ENCODE results near the gene DCHS1.

The DCHS1 gene

DNA sequence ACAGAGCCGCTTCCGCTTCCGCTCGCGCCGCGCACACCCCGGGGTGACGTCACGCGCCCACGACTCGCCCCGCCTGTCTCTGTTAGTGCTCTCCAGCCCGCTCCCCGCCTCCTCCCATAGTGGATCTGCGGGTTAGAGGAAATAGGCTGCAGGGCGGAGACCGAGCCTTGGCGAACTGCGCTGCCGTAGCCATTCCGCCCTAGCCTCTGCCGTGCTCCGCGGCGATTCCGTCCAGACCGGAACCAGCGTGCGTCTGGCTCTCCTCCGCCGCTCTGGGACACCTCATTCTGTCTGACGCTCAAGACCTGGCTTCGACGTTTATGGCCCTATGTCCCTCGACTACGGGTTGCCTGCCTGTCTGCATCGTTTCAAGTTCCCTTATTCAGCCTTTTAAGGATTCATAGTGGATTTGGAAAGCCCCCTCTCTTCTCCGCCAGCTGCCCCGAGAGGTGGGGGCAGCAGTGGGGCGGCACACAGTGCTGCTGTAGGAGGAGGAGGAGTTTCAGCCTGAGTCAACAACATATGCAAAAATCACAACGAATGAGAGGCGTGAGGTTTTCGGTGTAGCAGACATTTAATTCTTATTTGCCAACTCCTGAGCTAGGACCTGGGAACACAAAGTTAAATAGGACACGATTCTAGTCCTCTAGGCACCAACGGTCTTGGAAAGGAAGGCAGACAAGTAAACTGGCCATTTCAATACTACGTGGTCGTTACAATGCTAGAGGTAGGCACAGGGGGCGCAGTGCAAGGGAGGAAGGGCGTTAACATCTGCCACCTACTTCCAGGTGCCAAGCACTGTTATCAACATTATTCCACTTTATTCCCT is 43.2 kb downstream of the DCHS1 start, which contains the start of gene TAF10:
Gene TAF10, minus strand, starts transcription at position 4 of the 829 bp plus-strand sequence. CDS start 27 bp downstream, outside the sequence.
- peak; percentile 98 for DNase-seq (ENCODE audit: low read depth)

DNA sequence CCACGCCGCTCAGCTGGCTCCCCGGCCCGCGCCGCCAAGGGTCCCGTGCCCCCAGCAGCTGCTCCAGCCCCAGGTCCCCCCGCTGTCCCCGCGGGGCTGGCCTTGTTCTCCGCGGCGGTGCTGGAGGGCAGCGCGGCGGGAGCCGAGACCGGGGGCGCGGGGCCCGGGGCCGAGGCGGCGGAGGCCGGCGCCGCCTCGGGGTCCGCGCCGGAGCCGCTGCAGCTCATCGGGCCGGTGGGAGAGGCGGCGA is 43.7 kb downstream of the DCHS1 start:
- no peak for DNase-seq (ENCODE audit: low read depth)

DNA sequence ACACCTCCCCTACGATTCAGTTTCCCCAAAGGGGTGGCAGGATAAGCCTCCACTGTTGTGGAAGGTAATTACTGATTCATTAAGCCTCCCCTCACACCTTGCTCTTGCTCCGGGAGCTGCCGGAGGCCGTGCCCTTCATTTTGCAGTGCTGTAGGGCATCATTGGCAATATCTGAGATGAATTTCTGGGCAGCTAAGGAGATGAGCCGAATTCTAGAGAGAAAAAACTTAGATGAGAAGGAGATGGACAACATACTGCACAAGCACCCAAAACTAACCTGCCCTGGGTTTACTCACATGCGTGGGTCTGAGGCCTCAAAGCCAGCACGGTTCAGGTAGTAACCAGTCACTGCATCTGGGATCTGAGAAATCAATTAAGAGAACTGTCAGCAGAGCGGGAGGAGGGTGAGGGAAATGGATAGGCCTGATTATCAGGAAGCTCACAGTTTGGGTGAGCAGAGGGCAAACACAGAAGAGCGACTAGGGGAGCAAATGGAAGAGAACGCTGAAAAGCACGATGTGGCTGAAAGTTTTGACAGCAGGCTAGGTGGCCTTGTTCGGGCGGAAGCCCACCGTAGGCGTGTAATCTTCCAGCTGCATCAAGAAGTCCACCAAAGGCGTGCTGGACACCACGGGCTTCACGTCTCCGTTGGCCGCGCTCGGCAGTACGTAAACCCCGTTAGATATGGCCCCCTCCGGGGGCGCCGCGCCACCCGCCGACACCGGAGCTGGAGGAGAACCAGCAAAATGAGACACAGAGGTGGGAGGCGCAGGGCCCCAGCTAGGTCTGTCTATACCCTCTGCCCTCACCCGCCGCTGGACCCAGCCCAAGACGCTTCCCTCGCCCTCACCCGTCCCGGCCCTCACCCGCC is 44.3 kb downstream of the DCHS1 start:
- DNase-seq (ENCODE audit: low read depth): peak; percentile 36

DNA sequence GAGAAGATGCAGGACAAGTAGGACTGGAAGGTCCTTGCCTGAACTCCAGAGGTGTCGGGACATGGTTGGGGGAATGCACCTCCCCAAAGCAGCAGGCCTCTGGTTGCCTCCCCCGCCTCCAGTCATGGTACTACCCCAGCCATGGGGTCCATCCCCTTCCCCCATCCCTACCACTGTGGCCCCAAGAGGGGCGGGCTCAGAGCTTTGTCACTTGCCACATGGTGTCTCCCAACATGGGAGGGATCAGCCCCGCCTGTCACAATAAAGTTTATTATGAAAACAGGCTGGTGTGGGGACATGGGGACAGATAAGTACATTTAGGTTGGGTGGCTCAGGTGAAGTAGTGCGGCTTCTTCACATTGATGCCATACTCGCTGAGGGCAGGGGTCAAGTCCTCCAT is 45.0 kb downstream of the DCHS1 start:
- DNase-seq (ENCODE audit: low read depth): no peak

DNA sequence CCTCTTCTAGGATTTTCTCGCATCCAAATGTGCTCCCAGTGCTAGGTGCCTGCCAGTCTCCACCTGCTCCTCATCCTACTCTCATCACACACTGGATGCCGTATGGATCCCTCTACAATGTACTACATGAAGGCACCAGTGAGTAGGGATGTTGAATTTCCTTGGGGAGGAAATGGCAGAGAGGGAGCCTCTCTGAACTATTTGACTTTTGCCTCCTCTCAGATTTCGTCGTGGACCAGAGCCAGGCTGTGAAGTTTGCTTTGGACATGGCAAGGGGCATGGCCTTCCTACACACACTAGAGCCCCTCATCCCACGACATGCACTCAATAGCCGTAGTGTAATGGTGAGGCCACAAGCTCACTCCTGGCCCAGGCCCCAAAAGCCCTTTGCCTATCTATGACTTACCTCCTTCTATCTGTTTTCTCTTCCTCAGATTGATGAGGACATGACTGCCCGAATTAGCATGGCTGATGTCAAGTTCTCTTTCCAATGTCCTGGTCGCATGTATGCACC is 46.0 kb downstream of the DCHS1 start:
- no peak for DNase-seq (ENCODE audit: low read depth)

DNA sequence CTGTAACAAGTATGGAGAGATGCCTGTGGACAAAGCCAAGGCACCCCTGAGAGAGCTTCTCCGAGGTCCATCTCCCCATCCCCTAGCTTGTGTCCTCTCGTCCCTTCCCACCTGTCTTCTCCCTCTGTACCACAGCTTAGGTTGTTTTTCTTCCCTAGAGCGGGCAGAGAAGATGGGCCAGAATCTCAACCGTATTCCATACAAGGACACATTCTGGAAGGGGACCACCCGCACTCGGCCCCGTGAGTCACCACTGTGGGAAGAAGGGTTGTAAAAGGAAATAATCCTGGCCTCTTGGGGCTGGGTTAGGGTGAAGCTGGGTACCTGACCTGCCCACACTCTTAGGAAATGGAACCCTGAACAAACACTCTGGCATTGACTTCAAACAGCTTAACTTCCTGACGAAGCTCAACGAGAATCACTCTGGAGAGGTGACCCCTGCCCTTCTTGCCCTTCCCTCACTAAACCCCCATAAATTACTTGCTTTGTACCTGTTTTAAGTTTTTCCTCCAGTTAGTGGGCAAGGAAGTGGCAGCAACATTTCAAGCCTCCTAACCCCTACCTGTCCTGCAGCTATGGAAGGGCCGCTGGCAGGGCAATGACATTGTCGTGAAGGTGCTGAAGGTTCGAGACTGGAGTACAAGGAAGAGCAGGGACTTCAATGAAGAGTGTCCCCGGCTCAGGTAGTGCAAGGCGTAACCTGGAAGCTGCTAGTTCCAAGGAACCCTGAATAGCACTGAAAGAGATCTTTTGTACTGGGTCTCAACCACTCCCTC is 46.7 kb downstream of the DCHS1 start:
- no peak for DNase-seq (ENCODE audit: low read depth)

GRCh38 chr11:6608011-6608410 is 47.6 kb downstream of the DCHS1 start:
- DNase-seq (ENCODE audit: low read depth): no peak

- DNase-seq (ENCODE audit: low read depth): no peak
Measured at GRCh38 chr11:6607190-6607795, 48.3 kb downstream of the DCHS1 start.

DNA sequence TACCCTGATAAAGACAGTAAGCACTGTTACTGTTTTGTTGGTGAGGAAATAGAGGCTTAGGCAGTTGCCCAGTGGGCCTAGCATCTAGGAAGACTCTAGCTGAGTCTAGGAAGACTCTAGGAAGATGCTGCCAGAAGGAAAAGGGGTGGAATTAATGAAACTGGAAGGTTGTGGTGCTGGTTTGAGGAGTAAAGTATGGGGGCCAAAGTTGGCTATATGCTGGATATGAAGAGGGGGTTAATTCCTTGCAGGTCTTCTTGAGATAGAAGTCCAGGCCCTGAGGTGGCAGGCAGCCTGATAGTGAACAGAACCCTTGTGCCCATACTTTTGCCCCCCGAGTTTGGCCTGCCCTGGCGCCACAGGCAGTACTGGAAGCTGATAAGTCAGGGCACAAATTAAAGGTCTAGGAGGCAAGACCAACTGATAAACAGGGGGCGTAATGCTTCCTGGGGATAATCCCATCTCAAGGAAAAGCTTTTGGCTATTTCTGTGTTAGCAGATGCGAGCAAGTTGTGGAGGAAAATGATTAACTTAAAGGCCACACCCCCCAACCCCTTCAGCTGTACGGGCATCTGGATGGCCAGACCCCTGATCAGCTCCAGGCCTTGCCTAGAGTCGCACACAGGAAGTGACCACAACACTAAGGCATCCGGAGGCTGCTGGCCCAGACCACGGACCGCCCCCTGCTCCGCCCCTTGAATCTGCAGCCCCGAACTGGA is 49.0 kb downstream of the DCHS1 start:
- peak; percentile 97 for DNase-seq (ENCODE audit: low read depth)

DNA sequence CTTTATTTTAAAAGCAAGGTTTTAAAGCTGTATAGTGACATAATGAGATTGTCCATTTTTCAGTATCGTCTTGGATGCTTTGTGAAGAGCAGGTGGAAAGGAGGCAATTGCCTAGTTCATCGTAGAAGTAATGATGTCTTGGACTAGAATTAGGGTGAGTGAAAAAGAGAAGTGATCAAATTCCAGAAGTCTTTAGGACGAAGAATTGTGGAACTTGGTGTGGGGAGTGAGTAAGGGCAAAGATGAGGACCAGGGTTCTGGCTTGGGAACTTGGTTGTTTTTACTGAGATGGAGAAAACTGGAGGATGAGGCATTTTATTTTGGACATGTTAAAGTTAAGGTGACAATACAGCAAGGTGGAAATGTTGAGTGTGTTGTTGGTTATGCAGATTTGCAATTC is 50.8 kb downstream of the DCHS1 start:
- DNase-seq (ENCODE audit: low read depth): no peak

DNA sequence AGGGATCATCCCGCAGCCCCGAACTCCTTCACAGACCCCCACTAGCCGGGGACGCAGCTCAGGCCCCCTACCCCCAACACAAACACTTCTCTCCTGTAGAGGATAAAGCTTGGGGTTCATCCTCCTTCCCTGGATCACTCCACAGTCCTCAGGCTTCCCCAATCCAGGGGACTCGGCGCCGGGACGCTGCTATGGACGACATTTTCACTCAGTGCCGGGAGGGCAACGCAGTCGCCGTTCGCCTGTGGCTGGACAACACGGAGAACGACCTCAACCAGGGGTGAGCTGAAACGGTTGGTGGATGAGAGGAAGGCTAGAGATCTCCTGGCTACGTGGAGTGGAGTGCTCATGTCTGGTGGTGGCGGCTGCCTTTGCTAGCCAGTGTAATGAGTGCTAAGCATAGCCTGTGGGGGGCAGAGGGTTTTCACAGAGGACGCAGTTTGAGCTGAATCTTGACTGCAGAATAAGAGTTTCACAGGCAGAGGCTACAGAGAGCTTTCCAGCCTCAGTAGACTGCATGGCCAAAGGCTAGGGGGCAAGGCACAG is 51.5 kb downstream of the DCHS1 start:
- DNase-seq (ENCODE audit: low read depth): peak; percentile 70

GRCh38 chr11:6603287-6604080 is 52.1 kb downstream of the DCHS1 start, which contains the start of the genes ILK and RRP8:
Gene ILK, plus strand, starts transcription at chr11:6603774. Its CDS starts 498 bp downstream, at chr11:6604272.
Gene RRP8, minus strand, starts transcription at chr11:6603616. Its CDS starts 114 bp downstream, at chr11:6603502.
- peak; percentile 93 for DNase-seq (ENCODE audit: low read depth)

DNA sequence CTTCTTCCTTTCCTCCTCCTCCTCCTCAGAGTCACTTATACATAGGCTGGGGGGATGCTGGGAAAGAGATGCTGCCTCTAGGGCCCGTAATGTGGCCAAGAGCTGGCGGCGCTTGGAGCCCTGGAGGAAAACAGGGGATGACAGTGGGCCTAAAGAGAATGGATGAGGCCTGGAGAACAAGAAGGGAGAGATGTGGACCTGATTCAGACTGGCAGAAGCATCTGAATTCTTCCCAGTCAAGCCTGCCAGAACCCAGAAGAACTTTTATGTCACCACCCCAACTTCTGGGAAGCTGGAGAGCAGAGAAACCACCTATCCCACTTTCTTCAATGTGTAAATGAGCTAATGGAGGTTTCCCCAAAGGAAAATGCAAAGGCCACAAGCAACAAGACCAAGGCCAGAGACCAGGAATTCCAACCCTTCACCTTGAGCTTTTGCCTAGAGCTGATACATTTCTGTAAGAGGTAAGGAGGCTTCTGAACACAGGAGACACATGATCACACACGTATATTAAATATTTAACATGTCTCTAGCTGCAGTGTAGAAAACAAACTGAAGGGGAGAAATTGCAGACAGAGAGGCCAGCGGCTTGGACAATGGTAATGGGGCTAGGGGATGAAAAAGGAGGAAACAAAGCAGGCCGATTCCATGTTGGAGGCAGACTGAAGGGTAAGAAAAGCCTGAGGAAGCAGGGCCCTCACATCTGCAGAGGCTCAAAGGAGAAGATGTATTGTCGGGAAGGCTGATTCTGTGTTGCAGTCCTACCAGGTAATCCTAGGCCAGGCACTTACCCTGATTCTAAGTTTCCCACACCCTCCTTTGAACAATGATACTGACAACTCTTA is 53.3 kb downstream of the DCHS1 start:
- no peak for DNase-seq (ENCODE audit: low read depth)

DNA sequence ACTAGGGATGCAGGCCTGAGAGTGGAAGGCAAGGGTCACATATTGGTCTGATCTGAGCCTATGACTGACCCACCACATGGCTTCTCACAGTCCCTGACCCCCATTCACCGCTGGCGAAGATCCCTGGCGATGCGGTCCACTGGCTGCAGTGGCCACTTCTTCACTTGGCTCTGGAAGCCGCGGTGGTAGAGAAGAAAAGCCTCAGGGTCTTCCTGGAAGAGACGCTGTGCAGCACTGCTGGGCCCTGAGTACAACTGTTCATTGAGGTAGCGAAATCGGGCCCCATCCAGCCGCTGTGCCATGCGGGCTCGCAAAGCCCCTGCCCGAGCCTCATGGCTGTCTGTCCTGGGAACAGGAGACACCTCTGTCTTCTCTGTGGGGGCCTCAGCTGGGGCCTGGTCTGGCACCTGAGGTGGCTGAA is 54.6 kb downstream of the DCHS1 start:
- DNase-seq (ENCODE audit: low read depth): no peak

- no peak for DNase-seq (ENCODE audit: low read depth)
Measured at GRCh38 chr11:6599881-6600390, 55.7 kb downstream of the DCHS1 start.

- DNase-seq (ENCODE audit: low read depth): no peak
Measured at GRCh38 chr11:6599449-6599848, 56.2 kb downstream of the DCHS1 start.

DNA sequence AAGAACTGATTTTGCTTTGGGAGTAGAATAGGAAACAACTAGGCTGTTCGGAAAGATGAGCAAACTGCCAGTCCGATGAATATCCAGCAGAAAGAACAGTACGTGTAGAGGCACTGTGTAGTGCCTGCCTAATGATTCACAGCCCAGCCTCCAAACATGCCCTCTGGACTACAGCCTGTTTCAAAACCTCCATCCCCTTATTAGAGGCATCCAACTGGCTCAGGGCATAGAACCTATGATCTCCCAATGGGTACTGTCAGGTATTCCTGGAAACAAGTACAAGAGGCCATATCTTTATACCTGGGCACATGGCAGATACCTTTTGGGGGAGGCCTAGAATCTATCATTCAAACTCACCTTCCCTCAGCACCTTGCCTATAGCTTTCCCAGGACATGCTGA is 57.1 kb downstream of the DCHS1 start:
- DNase-seq (ENCODE audit: low read depth): no peak

DNA sequence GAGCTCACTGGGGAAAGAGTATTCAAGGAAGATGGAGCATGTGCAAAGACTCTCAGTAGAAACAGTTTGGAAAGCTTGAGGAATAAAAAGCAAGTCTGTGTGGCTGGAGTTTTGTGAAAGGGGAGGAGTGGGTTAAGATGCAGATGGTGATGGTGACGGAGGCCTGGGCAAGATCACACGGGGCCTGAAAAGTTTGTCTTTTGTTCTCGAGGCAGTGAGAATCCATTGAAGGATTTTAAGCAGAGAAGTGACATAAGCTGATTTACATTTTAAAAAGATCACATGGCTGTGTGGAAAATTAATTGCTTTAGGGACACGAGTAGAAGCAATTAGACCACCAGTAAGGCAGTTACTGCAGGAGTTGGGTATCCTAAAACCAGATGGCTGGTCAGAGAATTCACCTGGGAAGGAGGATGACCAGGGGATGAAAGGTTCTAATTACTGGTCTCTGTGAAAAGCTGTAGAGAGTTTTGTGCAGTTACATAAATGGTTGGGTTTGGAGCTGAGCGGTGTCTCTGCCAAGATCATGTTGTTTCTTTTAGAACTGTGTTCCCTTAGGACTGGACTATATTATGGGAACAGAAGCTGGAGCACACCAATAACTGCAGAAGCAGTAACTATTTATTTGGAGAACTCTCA is 59.3 kb downstream of the DCHS1 start:
- no peak for DNase-seq (ENCODE audit: low read depth)

Data from ELR (cell line).